NCI-H1105 (cell line): ENCODE data around the gene ALDH1L1.
"Not testable (repeated sequence)": the region's sequence is repeated elsewhere in the genome, so short reads cannot be mapped to it uniquely, and the experiment has no call there.

Experiments
- DNase-seq: peaks from one replicate; lab custom pipeline; 2025; lab: John Stamatoyannopoulos, UW

ALDH1L1 gene

GRCh38 chr3:126082362-126083137, 97.8 kb downstream of the ALDH1L1 start:
- DNase-seq = no peak

- DNase-seq = no peak
Measured at GRCh38 chr3:126081618-126082361, 98.6 kb downstream of the ALDH1L1 start.

GRCh38 chr3:126080970-126081369, 99.4 kb downstream of the ALDH1L1 start:
- DNase-seq = no peak

- DNase-seq = no peak
Measured at GRCh38 chr3:126078866-126079265, 101.5 kb downstream of the ALDH1L1 start.

GRCh38 chr3:126077754-126078153, 102.6 kb downstream of the ALDH1L1 start:
- no peak for DNase-seq

- no peak for DNase-seq
Measured at GRCh38 chr3:126076140-126076539, 104.2 kb downstream of the ALDH1L1 start.

GRCh38 chr3:126070146-126070545, 110.2 kb downstream of the ALDH1L1 start:
- DNase-seq = no peak

GRCh38 chr3:126067959-126068358, 112.4 kb downstream of the ALDH1L1 start:
- DNase-seq = no peak

- DNase-seq = not testable (repeated sequence)
Measured at GRCh38 chr3:126066676-126067075, 113.7 kb downstream of the ALDH1L1 start.

GRCh38 chr3:126065876-126066275, 114.5 kb downstream of the ALDH1L1 start:
- no peak for DNase-seq

- no peak for DNase-seq
Measured at GRCh38 chr3:126064627-126065258, 115.6 kb downstream of the ALDH1L1 start.

- no peak for DNase-seq
Measured at GRCh38 chr3:126063358-126063965, 116.9 kb downstream of the ALDH1L1 start.

GRCh38 chr3:126061301-126062032, 118.9 kb downstream of the ALDH1L1 start:
- no peak for DNase-seq

GRCh38 chr3:126060613-126061145, 119.7 kb downstream of the ALDH1L1 start:
- DNase-seq = no peak

GRCh38 chr3:126058666-126059065, 121.7 kb downstream of the ALDH1L1 start:
- DNase-seq = no peak

GRCh38 chr3:126057936-126058335, 122.5 kb downstream of the ALDH1L1 start:
- DNase-seq = no peak

- DNase-seq = no peak
Measured at GRCh38 chr3:126057501-126057819, 122.9 kb downstream of the ALDH1L1 start.

- DNase-seq = no peak
Measured at GRCh38 chr3:126056681-126057500, 123.5 kb downstream of the ALDH1L1 start.

GRCh38 chr3:126056088-126056487, 124.3 kb downstream of the ALDH1L1 start:
- no peak for DNase-seq

GRCh38 chr3:126054870-126055269, 125.5 kb downstream of the ALDH1L1 start:
- no peak for DNase-seq
